HAP-1 (cell line): ENCODE measurements around the gene TPRX2.
A peak's percentile ranks its signal among the peaks of the same experiment; 100 is the strongest.
"Not testable (repeated sequence)": the region's sequence is repeated elsewhere in the genome, so short reads cannot be mapped to it uniquely, and the experiment has no call there.

ENCODE experiments used
- DNase-seq, 2 experiments: peaks; one replicate each; pipeline ENCODE4 v3.0.0-alpha.2; 2016 to 2020; ENCODE audit warnings: low spot score in 2 of 2
- H3K27me3 ChIP-seq: fragments of 250-450 bp; sonication (Bioruptor Pico); 2 replicates; pipeline ENCODE4 v1.5.1; 2020; ENCODE audit warnings: low read depth, mild to moderate bottlenecking, moderate library complexity
- H3K36me3 ChIP-seq: fragments of 250-450 bp; sonication (Bioruptor Pico); replicated peaks from 2 replicates; pipeline ENCODE4 v1.5.1; 2020; ENCODE audit warnings: mild to moderate bottlenecking
- H3K4me1 ChIP-seq: fragments of 250-450 bp; sonication (Bioruptor Pico); 2 replicates; pipeline ENCODE4 v1.5.1; 2020; ENCODE audit warnings: mild to moderate bottlenecking
- H3K4me3 ChIP-seq: fragments of 250-450 bp; sonication (Bioruptor Pico); 2 replicates; pipeline ENCODE4 v1.5.1; 2020; ENCODE audit warnings: mild to moderate bottlenecking, moderate library complexity
- H3K9me3 ChIP-seq: fragments of 250-450 bp; sonication (Bioruptor Pico); 2 replicates; pipeline ENCODE4 v1.5.1; 2020; ENCODE audit warnings: mild to moderate bottlenecking, moderate library complexity
- in situ Hi-C: fragments of 300-500 bp; cut with MboI; formaldehyde crosslinking; loops from 3 replicates; pipeline ENCODE4 v1.14.3; 2020; ENCODE audit warnings: low sequenced_read_pairs, inconsistent platforms, mixed read lengths

Gene TPRX2

GRCh38 chr19:47882890-47883289 lies 23.9 kb downstream of the TPRX2 start:
- H3K36me3 ChIP-seq: no peaks in the 10 kb centered on the region
- no peak overlapping the region for H3K4me3 ChIP-seq
- H3K27me3 ChIP-seq: peaks cover 10% of the 10 kb centered on the region
- H3K4me1 ChIP-seq: no peaks in the 10 kb centered on the region
- DNase-seq: no peak
- in situ Hi-C loops: loop anchor here (25.0 kb wide), 1 partner anchor 129 kb away; no protein-coding TSS in a partner anchor
- no peaks in the 10 kb centered on the region for H3K9me3 ChIP-seq

GRCh38 chr19:47885067-47885463 lies 26.0 kb downstream of the TPRX2 start:
- Histone ChIP-seq H3K4me1 (no peaks in the 10 kb centered on the region), H3K4me3 (no peak overlapping the region), H3K27me3 (peaks cover 10% of the 10 kb centered on the region), H3K36me3 (no peaks in the 10 kb centered on the region), H3K9me3 (no peaks in the 10 kb centered on the region)
- in situ Hi-C loops: loop anchor here (25.0 kb wide), 1 partner anchor 127 kb away; no protein-coding TSS in a partner anchor
- no peak for DNase-seq

GRCh38 chr19:47886010-47886559 lies 27.1 kb downstream of the TPRX2 start, which contains the start of gene SULT2A1:
Gene SULT2A1, minus strand, starts transcription at chr19:47886315. Its CDS starts 58 bp downstream, at chr19:47886257.
- in situ Hi-C loops: loop anchor here (25.0 kb wide), 1 partner anchor 126 kb away; no protein-coding TSS in a partner anchor
- no peaks in the 10 kb centered on the region for H3K36me3 ChIP-seq
- peaks cover 10% of the 10 kb centered on the region for H3K27me3 ChIP-seq
- no peaks in the 10 kb centered on the region for H3K4me1 ChIP-seq
- H3K4me3 ChIP-seq: no peak within 1 kb of the TSS
- DNase-seq: no peak
- H3K9me3 ChIP-seq: no peaks in the 10 kb centered on the region

- no peak for DNase-seq
- H3K4me3 ChIP-seq: no peak overlapping the region
- no peaks in the 10 kb centered on the region for H3K36me3 ChIP-seq
- H3K27me3 ChIP-seq: peaks cover 7% of the 10 kb centered on the region
- no peaks in the 10 kb centered on the region for H3K4me1 ChIP-seq
- no peaks in the 10 kb centered on the region for H3K9me3 ChIP-seq
- in situ Hi-C loops: loop anchor here (25.0 kb wide), 1 partner anchor 121 kb away; no protein-coding TSS in a partner anchor
Observed at GRCh38 chr19:47890865-47891621, 32.0 kb downstream of the TPRX2 start.

GRCh38 chr19:47891622-47891922 lies 32.5 kb downstream of the TPRX2 start:
- no peak for DNase-seq
- no peak overlapping the region for H3K4me3 ChIP-seq
- peaks cover 2% of the 10 kb centered on the region for H3K27me3 ChIP-seq
- no peaks in the 10 kb centered on the region for H3K36me3 ChIP-seq
- no peaks in the 10 kb centered on the region for H3K9me3 ChIP-seq
- in situ Hi-C loops: loop anchor here (25.0 kb wide), 1 partner anchor 121 kb away; no protein-coding TSS in a partner anchor
- no peaks in the 10 kb centered on the region for H3K4me1 ChIP-seq

GRCh38 chr19:47891923-47892666 lies 33.1 kb downstream of the TPRX2 start:
- H3K4me3 ChIP-seq: no peak overlapping the region
- in situ Hi-C loops: loop anchor here (25.0 kb wide), 1 partner anchor 120 kb away; no protein-coding TSS in a partner anchor
- no peaks in the 10 kb centered on the region for H3K4me1 ChIP-seq
- no peaks in the 10 kb centered on the region for H3K27me3 ChIP-seq
- no peaks in the 10 kb centered on the region for H3K36me3 ChIP-seq
- no peak for DNase-seq
- no peaks in the 10 kb centered on the region for H3K9me3 ChIP-seq

GRCh38 chr19:47895165-47895782 lies 36.2 kb downstream of the TPRX2 start:
- no peaks in the 10 kb centered on the region for H3K27me3 ChIP-seq
- in situ Hi-C loops: loop anchor here (25.0 kb wide), 1 partner anchor 117 kb away; no protein-coding TSS in a partner anchor

GRCh38 chr19:47896019-47896418 lies 37.0 kb downstream of the TPRX2 start:
- Histone ChIP-seq H3K4me1 (no peaks in the 10 kb centered on the region), H3K9me3 (no peaks in the 10 kb centered on the region), H3K4me3 (no peak overlapping the region), H3K27me3 (no peaks in the 10 kb centered on the region), H3K36me3 (no peaks in the 10 kb centered on the region)
- DNase-seq: no peak
- in situ Hi-C loops: loop anchor here (25.0 kb wide), 1 partner anchor 116 kb away; no protein-coding TSS in a partner anchor

More at GRCh38 chr19:47895165-47895782, 36.2 kb downstream of the TPRX2 start:
- H3K36me3 ChIP-seq: no peaks in the 10 kb centered on the region
- no peaks in the 10 kb centered on the region for H3K4me1 ChIP-seq
- no peak overlapping the region for H3K4me3 ChIP-seq
- no peak for DNase-seq
- H3K9me3 ChIP-seq: no peaks in the 10 kb centered on the region

GRCh38 chr19:47896773-47897172 lies 37.7 kb downstream of the TPRX2 start:
- no peaks in the 10 kb centered on the region for H3K27me3 ChIP-seq
- no peaks in the 10 kb centered on the region for H3K36me3 ChIP-seq
- no peaks in the 10 kb centered on the region for H3K4me1 ChIP-seq
- H3K9me3 ChIP-seq: no peaks in the 10 kb centered on the region
- no peak overlapping the region for H3K4me3 ChIP-seq
- in situ Hi-C loops: loop anchor here (25.0 kb wide), 1 partner anchor 116 kb away; no protein-coding TSS in a partner anchor
- no peak for DNase-seq

GRCh38 chr19:47897861-47898260 lies 38.8 kb downstream of the TPRX2 start:
- no peaks in the 10 kb centered on the region for H3K4me1 ChIP-seq
- in situ Hi-C loops: loop anchor here (25.0 kb wide), 1 partner anchor 114 kb away; no protein-coding TSS in a partner anchor
- no peak for DNase-seq

GRCh38 chr19:47899335-47899734 lies 40.3 kb downstream of the TPRX2 start:
- Histone ChIP-seq H3K9me3 (no peaks in the 10 kb centered on the region), H3K4me3 (no peak overlapping the region), H3K4me1 (no peaks in the 10 kb centered on the region), H3K27me3 (no peaks in the 10 kb centered on the region), H3K36me3 (no peaks in the 10 kb centered on the region)
- in situ Hi-C loops: loop anchor here (25.0 kb wide), 1 partner anchor 113 kb away; no protein-coding TSS in a partner anchor
- DNase-seq: no peak

More at GRCh38 chr19:47897861-47898260, 38.8 kb downstream of the TPRX2 start:
- Histone ChIP-seq H3K27me3 (no peaks in the 10 kb centered on the region), H3K4me3 (no peak overlapping the region), H3K9me3 (no peaks in the 10 kb centered on the region), H3K36me3 (no peaks in the 10 kb centered on the region)

GRCh38 chr19:47901370-47901769 lies 42.3 kb downstream of the TPRX2 start:
- no peak for DNase-seq
- Histone ChIP-seq H3K36me3 (no peaks in the 10 kb centered on the region), H3K4me3 (no peak overlapping the region), H3K27me3 (no peaks in the 10 kb centered on the region), H3K4me1 (no peaks in the 10 kb centered on the region), H3K9me3 (no peaks in the 10 kb centered on the region)
- in situ Hi-C loops: no loop called here

GRCh38 chr19:47909350-47909749 lies 50.3 kb downstream of the TPRX2 start:
- H3K27me3 ChIP-seq, H3K36me3 ChIP-seq, H3K4me3 ChIP-seq, H3K4me1 ChIP-seq, H3K9me3 ChIP-seq, in situ Hi-C loops: not testable (repeated sequence)
- DNase-seq: peak in 1 of 2 experiments; percentile 90
